NB4 (cell line): ENCODE results near the gene SLC26A6.

Source experiments
- DNase-seq: peaks from one replicate; pipeline ENCODE4 v3.0.0; 2010; ENCODE audit warnings: low read depth
- H3K4me3 ChIP-seq: one replicate; pipeline ENCODE4 v1.5.1; 2011; ENCODE audit warnings: mild to moderate bottlenecking, low read depth, low read length, moderate library complexity
- CTCF ChIP-seq: IDR thresholded peaks from one replicate; pipeline ENCODE4 v1.5.1; 2012; ENCODE audit warnings: low read depth, low read length
- MAX ChIP-seq: IDR thresholded peaks from 2 replicates; pipeline ENCODE4 v1.6.1; 2011; ENCODE audit warnings: low read depth, low read length
- MYC ChIP-seq: IDR thresholded peaks from 2 replicates; pipeline ENCODE4 v1.6.1; 2011; ENCODE audit warnings: low read depth, low read length
- POLR2A ChIP-seq: IDR thresholded peaks from 2 replicates; pipeline ENCODE4 v1.6.1; 2011; ENCODE audit warnings: mild to moderate bottlenecking; ENCODE audit not compliant: insufficient read length; ENCODE audit errors: extremely low read depth

SLC26A6 gene

GRCh38 chr3:48623851-48624547 is 11.3 kb downstream of the SLC26A6 start:
- no peak for DNase-seq
- no peak overlapping the region for H3K4me3 ChIP-seq
- TF ChIP-seq POLR2A (no peak), CTCF (no peak), MYC (no peak), MAX (no peak)

GRCh38 chr3:48621461-48621869 is 13.8 kb downstream of the SLC26A6 start, which contains the start of gene TMEM89:
TMEM89 (minus strand) TSS chr3:48621769; CDS start chr3:48621756, 13 bp downstream.
- no peak within 1 kb of the TSS for H3K4me3 ChIP-seq
- no peak for DNase-seq
- TF ChIP-seq MYC (no peak), POLR2A (no peak), MAX (no peak), CTCF (no peak)

- TF ChIP-seq MYC (no peak), CTCF (no peak)
Observed at GRCh38 chr3:48619541-48620524, 15.4 kb downstream of the SLC26A6 start.

GRCh38 chr3:48617559-48617958 is 17.7 kb downstream of the SLC26A6 start:
- no peak for TF ChIP-seq MAX
- no peak for TF ChIP-seq CTCF
- TF ChIP-seq MYC, result no peak
- no peak for TF ChIP-seq POLR2A
- DNase-seq, result no peak
- H3K4me3 ChIP-seq, result no peak overlapping the region

More at GRCh38 chr3:48619541-48620524, 15.4 kb downstream of the SLC26A6 start:
- no peak overlapping the region for H3K4me3 ChIP-seq
- no peak for DNase-seq

GRCh38 chr3:48614044-48614443 is 21.2 kb downstream of the SLC26A6 start:
- no peak for TF ChIP-seq CTCF
- no peak for TF ChIP-seq MYC
- no peak for TF ChIP-seq POLR2A
- no peak for TF ChIP-seq MAX
- peak; percentile 87 for DNase-seq
- no peak overlapping the region for H3K4me3 ChIP-seq
